HG02943 (cell line): ENCODE measurements around the gene RAD51B.

ENCODE experiments used
- ATAC-seq: cut with Tn5 transposase; IDR thresholded peaks from one replicate; pipeline ENCODE4 v1.9.1; 2021; ENCODE audit warnings: mild to moderate bottlenecking, low read depth, moderate library complexity; ENCODE audit not compliant: unreplicated experiment

The RAD51B gene

DNA sequence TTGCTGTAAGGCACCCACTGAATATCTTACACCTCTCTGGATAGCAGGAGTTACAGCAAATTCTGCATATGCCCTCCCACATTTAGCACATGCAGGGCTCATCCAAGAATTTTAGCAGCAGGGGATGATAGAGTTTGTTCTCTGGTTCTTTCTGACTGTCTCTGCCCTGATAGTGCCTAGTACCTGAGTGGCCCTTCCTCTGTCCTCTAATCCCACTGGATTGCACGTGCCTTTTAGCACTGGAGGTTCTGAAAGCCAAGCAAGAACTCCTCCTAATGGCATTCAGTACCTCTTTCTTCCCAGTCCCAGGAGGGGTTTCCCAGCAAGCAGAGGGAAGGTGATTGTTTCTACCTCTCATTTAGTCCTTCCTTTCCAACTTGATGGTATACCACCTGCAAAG, 566.9 kb downstream of the RAD51B start:
- no peak for ATAC-seq

GRCh38 chr14:68386950-68387779, 567.6 kb downstream of the RAD51B start:
- no peak for ATAC-seq

DNA sequence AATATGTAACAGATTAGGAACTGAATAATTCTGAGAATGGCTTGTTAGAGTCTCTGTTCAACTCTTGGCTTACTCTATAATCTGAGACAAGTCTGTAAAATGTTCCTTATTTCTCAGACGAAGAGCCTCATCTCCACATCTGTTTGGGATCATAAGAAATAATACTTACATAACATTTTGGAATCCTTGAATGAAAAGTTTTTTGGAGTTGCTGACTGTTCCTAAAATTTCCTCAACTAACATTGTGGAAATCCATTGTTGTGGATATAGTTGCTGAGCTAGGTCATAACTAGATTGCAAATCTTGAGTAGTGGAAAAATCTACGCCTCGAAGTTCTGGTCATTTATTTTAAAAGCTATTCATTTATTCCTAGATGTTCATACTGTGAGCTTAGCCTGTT, 570.4 kb downstream of the RAD51B start:
- no peak for ATAC-seq

DNA sequence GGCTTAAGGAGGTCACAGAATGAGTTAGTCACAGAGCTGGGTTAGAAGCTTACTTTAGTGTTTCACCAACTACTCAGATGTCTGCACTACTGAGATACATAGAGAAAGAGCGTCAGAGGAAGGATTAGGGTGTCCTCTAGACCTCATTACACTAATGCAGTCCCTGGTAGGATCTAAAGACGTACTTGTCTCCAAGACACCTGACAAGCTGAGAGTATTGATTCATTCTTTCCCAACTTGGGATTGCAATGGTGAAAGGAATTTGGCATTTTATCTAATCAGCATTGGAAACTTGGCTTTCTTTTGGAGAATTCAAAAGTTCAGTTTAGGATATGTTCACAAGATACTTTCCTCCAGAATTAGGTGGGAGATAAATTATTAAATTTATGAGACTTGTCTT, 571.2 kb downstream of the RAD51B start:
- ATAC-seq = no peak

DNA sequence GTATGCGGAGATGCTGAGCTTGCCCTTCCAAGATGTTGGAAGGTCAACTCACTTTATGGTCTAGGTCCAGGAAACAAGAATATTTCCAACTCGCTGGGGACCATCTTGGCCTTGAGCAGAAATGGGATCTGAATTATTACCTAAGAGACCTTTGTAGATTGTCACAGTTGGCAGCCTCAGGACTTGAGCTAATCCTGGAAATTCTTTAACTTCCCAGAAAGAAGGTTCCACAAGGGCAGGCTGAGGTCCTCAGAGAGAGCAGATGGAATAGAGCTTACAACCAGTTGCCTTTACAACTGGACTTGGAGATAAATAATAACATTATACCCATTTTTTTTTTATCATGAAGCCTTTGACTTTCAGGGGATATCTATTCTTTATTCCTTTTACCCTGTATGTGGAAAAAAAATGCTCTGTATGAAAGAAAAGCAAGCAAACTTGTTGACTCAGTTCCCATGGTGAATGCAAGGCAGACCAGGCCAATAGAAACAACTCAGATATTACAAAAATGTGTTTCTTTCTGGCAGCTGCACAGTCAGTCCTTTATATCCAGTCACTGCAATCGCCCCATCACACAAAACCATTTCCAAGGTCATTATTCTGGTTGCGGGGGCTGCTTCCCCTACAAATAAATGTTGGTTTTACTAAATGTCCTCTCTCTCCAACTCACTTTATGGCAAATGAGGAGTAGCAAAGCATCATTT, 571.9 kb downstream of the RAD51B start:
- no peak for ATAC-seq

DNA sequence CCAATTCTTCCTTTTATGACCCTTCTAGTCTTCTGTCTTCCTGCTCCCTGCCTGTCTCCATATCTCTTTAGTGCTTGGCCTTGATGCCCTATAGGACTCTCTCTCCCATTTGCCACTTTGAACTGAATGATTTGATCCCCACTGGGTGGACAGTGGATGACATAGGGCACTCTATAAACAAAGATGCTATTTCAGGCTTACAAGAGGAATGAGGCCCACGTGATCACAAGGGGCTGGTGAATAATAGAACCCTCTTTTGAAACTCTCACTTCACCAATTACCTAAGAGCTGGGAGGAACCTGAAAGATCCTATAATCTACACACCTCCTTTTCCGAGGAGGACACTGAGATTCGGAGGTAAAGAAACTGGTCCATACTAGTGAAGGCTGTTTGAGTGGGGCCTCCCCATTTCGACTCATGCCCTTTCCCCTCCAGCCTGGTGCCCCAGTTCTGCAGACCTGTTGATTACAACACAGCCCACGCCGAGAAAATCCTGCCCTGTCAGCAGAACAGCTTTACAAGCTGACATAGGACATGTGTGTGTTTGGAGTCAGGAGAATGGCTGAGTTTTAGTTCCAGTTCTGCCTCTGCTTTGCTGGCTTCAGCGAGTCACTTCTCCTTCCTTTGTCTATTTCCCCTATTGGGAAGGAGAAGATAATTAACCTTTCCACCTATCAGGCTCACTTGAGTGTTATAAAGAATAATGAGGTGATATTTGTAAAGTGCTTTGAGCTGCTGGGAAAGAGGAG, 573.0 kb downstream of the RAD51B start:
- no peak for ATAC-seq

GRCh38 chr14:68393259-68393658, 573.7 kb downstream of the RAD51B start:
- ATAC-seq = no peak

DNA sequence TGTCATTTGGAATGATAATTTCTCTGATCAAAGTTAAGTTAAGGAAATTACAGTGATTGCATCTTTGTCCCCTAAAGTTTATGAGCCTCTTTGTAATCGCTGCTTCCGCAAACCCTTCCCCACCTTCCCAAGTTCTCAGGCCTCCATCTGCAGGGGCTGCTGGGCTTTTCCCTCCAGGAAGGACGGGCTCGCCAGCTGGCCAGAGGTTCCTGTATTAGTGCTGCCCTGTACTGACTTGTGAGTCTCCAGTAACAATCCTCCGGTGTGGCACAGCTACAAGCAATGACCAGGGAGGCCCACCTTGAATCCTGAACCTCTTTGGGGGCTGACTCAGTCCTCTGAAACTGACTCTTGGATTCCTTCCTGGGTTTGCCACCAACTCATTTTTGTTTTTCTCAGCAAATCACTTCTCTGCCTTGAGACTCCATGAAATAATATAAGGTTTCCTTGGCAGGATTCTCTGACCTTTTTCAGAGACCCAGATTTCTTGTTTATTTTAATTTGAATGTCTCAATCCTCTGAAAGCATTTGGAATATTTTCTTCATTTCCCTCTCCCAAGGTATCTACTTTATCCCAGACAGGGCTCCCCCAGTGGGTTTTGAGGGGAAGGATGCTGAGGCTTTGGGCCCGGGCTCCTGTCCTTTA, 574.7 kb downstream of the RAD51B start:
- no peak for ATAC-seq

DNA sequence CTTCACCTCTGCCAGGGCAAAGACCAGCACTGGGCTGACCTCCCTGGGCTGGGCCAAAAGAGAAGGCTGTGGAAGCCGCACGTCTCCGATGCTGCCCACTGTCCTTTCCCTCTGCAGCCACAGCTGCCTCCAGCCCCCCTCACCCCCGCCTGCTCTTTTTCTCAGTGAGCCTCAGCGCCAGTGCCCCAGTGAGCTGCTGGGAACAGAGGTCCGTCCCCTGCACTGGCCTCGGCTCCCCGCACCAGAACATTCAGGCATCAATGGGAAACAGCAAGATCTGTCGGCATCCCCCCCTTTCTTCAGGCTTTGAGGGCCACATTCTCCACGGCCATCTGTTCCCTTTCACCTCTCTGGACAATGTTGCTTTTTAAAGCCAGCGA, 575.2 kb downstream of the RAD51B start:
- ATAC-seq = no peak

DNA sequence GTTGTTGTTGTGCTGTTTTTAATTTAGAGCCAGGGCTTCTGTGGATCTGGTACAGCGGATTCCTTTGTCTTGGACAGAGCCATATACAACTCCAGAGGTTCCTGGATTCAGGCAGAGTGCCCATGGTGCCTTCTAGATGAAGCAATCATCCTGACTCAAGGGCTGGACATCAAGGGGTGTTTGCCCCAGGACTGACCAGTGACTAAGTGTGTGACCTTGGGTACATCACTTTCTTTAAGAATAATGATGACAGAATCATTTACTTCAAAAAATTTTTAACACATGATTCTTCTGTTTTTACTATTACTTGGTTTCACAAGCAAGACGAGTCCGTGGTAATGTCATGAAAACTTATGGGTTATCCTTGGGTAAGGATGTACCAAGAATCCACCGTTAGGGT, 576.0 kb downstream of the RAD51B start:
- no peak for ATAC-seq

- ATAC-seq = no peak
Observed at GRCh38 chr14:68396461-68396860, 576.9 kb downstream of the RAD51B start.

- no peak for ATAC-seq
Observed at GRCh38 chr14:68397371-68397811, 577.8 kb downstream of the RAD51B start.

- ATAC-seq = no peak
Observed at GRCh38 chr14:68397822-68398221, 578.2 kb downstream of the RAD51B start.

GRCh38 chr14:68398370-68398769, 578.8 kb downstream of the RAD51B start:
- ATAC-seq = no peak

DNA sequence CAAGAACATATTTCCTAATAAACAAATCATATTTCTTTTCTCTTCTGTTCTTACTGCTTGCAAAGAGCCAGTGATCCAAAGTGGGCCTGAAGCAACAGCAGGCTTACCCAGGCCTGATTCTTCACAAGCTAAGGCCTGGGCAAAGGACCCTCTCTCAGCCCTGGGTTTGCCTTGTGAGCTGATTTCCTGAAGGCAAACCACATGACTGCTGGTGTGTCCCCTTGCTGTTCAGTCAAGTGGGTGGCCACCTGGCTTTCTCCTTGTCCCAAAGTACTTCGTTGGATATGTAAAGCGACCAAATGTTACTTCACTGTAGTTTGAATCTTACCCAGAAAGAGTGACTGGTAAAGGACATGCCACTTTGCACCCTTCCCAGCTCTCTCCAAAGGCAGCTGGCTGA, 580.4 kb downstream of the RAD51B start:
- ATAC-seq = no peak

DNA sequence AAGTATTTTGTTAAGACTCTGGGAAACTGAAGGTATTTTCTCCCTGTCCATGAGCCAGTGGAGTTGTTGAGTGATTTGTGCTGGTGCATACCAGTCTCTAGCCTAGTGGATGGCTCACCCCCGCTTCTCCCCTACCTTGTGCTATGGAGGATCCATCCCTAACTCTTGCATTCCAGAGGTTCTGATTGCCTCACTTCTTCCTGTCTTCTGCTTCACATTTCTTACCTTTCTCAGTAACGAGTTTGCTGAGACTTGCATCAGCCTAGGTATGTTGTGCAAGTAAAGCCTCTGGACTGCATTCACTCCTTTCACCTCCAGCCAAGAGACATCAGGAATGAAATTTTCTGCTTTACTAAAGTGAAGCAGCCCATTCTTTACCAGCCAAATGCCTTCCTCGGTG, 581.7 kb downstream of the RAD51B start:
- ATAC-seq = no peak

- peak; percentile 68 for ATAC-seq
Observed at GRCh38 chr14:68401855-68402254, 582.3 kb downstream of the RAD51B start.

GRCh38 chr14:68402525-68403101, 583.0 kb downstream of the RAD51B start:
- no peak for ATAC-seq

DNA sequence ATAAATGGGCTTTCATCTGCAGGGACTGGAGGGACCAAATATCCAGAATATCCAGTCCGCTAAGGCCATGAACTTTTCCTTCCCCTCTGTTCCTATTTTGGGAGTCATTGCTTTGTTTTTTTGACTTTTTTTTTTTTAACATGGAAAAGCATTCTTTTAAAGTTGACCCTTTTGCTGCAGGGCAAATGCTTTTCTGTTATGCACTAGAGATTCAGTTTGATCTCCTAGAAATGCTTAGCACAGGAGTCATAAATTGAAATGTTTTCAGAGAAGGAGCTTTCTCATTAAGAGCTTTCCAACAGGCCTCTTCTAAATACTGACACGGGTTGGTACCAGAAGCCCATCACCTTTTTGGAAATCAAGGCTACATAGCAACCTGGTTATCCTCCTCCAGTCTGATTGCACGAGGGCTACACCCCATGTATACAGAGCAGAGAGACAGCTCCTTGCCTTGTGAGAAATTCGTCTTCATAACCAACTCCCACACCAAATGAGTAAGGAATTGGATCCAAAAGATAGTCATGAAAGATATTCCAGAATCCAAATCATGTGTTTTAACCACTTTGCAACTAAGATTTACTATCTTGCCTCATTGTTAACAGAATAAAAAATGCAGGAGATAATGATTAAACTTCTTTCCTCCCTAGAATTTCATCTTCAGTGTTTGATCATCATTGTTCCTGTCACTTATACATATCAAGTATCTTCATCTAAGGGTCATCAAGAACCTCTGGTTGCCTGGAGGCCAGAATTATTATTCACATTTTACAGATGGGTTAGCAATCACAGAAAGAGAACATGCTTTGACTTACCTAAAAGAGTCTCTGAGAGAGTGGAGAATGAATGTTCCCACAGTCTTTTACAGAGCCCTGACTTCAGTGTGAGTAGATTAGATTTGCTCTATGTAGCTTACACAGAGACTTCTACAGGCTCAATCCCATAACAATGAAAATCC, 583.9 kb downstream of the RAD51B start:
- no peak for ATAC-seq
